Suppressor macrophage (primary cell): Measurements from ENCODE around the gene IFI16.
"Not testable (repeated sequence)": the region's sequence is repeated elsewhere in the genome, so short reads cannot be mapped to it uniquely, and the experiment has no call there.

Source experiments
- DNase-seq, 4 experiments: peaks; one replicate each; pipeline ENCODE4 v3.0.0-alpha.2; 2020 to 2022
- total RNA-seq, 17 experiments: gene quantifications; one replicate each; lab custom pipeline; 2026; ENCODE audit warnings: mixed read lengths in 6 of 17, inconsistent platforms in 3 of 17; lab: John Stamatoyannopoulos, UW

Gene IFI16
- total RNA-seq = 67.3 to 257 (median 131) reads per million in 17 experiments

- peak; percentile 75 to 94 (median 88) for DNase-seq
Measured at GRCh38 chr1:159009704-159010361, at the start of gene IFI16. IFI16 (plus strand) TSS chr1:159009907; CDS start chr1:159014681, 4,774 bp downstream.

- peak in 2 of 4 experiments; percentile 4 to 10 for DNase-seq
Measured at GRCh38 chr1:158961178-158961577, 48.5 kb upstream of the IFI16 start.

GRCh38 chr1:158962983-158963382 lies 46.7 kb upstream of the IFI16 start:
- no peak for DNase-seq

- DNase-seq = no peak
Measured at GRCh38 chr1:158969166-158969565, 40.5 kb upstream of the IFI16 start.

GRCh38 chr1:158969855-158970254 lies 39.9 kb upstream of the IFI16 start:
- DNase-seq = no peak

GRCh38 chr1:158972841-158973240 lies 36.9 kb upstream of the IFI16 start:
- peak in 3 of 4 experiments; percentile 7 to 28 (median 26) for DNase-seq

GRCh38 chr1:158976219-158976618 lies 33.5 kb upstream of the IFI16 start:
- DNase-seq = no peak

GRCh38 chr1:158978730-158979129 lies 31.0 kb upstream of the IFI16 start:
- no peak for DNase-seq

- DNase-seq = no peak
Measured at GRCh38 chr1:158979229-158979628, 30.5 kb upstream of the IFI16 start.

GRCh38 chr1:158983235-158983634 lies 26.5 kb upstream of the IFI16 start:
- no peak for DNase-seq

GRCh38 chr1:158984386-158984785 lies 25.3 kb upstream of the IFI16 start:
- DNase-seq = no peak

- no peak for DNase-seq
Measured at GRCh38 chr1:158989424-158989823, 20.3 kb upstream of the IFI16 start.

- DNase-seq = no peak
Measured at GRCh38 chr1:158992787-158993312, 16.9 kb upstream of the IFI16 start.

- DNase-seq = no peak
Measured at GRCh38 chr1:158996998-158997397, 12.7 kb upstream of the IFI16 start.

GRCh38 chr1:158998037-158998780 lies 11.5 kb upstream of the IFI16 start:
- peak in 1 of 4 experiments; percentile 17 for DNase-seq

- peak; percentile 73 to 83 (median 78) for DNase-seq
Measured at GRCh38 chr1:158998781-158999161, 10.9 kb upstream of the IFI16 start.

GRCh38 chr1:158999316-159000069 lies 10.2 kb upstream of the IFI16 start:
- no peak for DNase-seq

- no peak for DNase-seq
Measured at GRCh38 chr1:159000070-159000409, 9.7 kb upstream of the IFI16 start.

- DNase-seq = peak; percentile 45 to 62 (median 59)
Measured at GRCh38 chr1:159000625-159001024, 9.1 kb upstream of the IFI16 start.

- no peak for DNase-seq
Measured at GRCh38 chr1:159005161-159005560, 4.5 kb upstream of the IFI16 start.

GRCh38 chr1:159005676-159006075 lies 4.0 kb upstream of the IFI16 start:
- peak in 3 of 4 experiments; percentile 35 to 41 (median 39) for DNase-seq

GRCh38 chr1:159006210-159006807 lies 3.4 kb upstream of the IFI16 start:
- not testable (repeated sequence) for DNase-seq

- DNase-seq = peak in 2 of 4 experiments; percentile 41 to 53
Measured at GRCh38 chr1:159007726-159008125, 2.0 kb upstream of the IFI16 start.
